Astrocyte of the cerebellum (primary cell): ENCODE measurements around the gene VRK1.

Source experiments
- DNase-seq: peaks from one replicate; pipeline ENCODE4 v3.0.0-alpha.2; 2011; ENCODE audit warnings: low read depth
- H3K4me3 ChIP-seq: 2 replicates; pipeline ENCODE4 v1.5.1; 2011; ENCODE audit warnings: mild to moderate bottlenecking, low read depth, low read length, moderate library complexity
- CTCF ChIP-seq: IDR thresholded peaks from 2 replicates; pipeline ENCODE4 v1.5.1; 2012; ENCODE audit warnings: low read length, low read depth, moderate library complexity, mild to moderate bottlenecking; ENCODE audit errors: missing control alignments
- in situ Hi-C: cut with HindIII; loops from 2 replicates; pipeline ENCODE4 v1.10.0; 2017; ENCODE audit warnings: low sequenced_read_pairs

Gene VRK1

GRCh38 chr14:96796851-96797581, at the start of gene VRK1:
Gene VRK1, plus strand, starts transcription at chr14:96797382. Its CDS starts 36,090 bp downstream, at chr14:96833472.
- peak within 1 kb of the TSS; percentile 87 for H3K4me3 ChIP-seq
- no peak for TF ChIP-seq CTCF
- in situ Hi-C loops = no loop called here
- peak; percentile 89 for DNase-seq

GRCh38 chr14:96747608-96748007, 49.6 kb upstream of the VRK1 start:
- no peak for DNase-seq
- in situ Hi-C loops = no loop called here
- TF ChIP-seq CTCF = no peak

DNA sequence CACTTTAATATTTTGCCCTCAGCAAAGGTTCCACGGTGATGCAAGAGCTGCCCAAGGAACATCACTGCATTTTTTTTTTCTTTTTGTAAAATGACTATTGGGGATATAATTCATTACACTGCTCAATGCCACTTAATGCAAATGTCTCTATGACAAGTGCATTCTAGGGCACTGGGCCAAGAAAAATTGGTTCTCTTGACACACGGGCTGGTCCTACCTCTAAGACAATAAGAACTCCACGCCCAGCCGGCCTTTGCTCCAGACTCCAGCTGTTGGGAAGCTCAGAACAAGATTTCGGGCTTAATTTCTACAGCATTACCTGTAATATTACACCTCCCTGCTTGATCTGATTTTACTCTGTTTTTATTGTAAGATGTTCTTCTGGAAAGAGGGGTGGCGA, 48.8 kb upstream of the VRK1 start:
- in situ Hi-C loops = no loop called here
- no peak for DNase-seq

More at GRCh38 chr14:96747608-96748007, 49.6 kb upstream of the VRK1 start:
- no peak overlapping the region for H3K4me3 ChIP-seq

DNA sequence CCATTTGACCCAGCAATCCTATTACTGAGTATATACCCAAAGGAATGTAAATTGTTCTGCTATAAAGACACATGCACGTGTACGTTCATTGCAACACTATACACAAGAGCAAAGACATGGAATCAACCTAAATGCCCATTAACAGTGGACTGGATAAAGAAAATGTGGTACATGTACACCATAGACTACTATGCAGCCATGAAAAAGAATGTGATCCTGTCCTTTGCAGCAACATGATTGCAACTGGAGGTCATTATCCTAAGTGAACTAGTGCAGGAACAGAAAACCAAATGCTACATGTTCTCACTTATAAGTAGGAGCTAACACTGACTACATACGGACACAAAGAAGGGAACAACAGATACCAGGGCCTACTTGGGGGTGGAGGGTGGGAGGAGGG, 45.7 kb upstream of the VRK1 start:
- no peak for DNase-seq
- no peak for TF ChIP-seq CTCF
- H3K4me3 ChIP-seq = no peak overlapping the region
- in situ Hi-C loops = no loop called here

More for the DNA sequence above, 48.8 kb upstream of the VRK1 start:
- no peak for TF ChIP-seq CTCF
- no peak overlapping the region for H3K4me3 ChIP-seq

- TF ChIP-seq CTCF = no peak
- in situ Hi-C loops = no loop called here
- no peak for DNase-seq
- no peak overlapping the region for H3K4me3 ChIP-seq
Observed at GRCh38 chr14:96752125-96752524, 45.1 kb upstream of the VRK1 start.

DNA sequence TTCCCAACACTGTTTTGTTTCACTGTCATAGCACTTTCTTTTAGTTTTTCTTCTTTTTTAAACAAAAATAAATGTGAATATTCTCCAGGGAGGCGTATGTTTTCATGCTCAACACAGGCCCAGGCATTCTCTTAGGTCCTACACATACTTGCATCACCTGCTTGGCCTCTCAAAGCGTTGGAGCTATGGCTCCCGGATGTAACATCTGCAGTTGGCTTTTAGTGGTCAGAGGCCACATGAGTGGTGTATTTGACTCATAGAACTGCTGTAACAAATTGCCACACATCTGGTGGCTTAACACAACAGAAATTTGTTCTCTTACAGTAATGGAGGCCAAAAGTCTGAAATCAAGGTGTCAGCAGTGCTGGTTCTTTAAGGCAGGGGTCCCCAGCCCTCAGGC, 44.6 kb upstream of the VRK1 start:
- no peak for TF ChIP-seq CTCF
- DNase-seq = no peak
- in situ Hi-C loops = no loop called here
- H3K4me3 ChIP-seq = no peak overlapping the region
